Measurements from ENCODE around the gene RTP2. TPM values are rescaled to one million over a fixed set of nuclear protein-coding genes. Genes with fewer than 3 reads are reported as not detected.

RTP2 gene
- total RNA-seq, 1 experiment from 2014 or later = not detected

GRCh38 chr3:187742351-187743171 is 40.2 kb upstream of the RTP2 start:
- no TSS peak for BruUV-seq (replicated peaks)
- peaks cover 24% of the 10 kb centered on the region for H3K4me1 ChIP-seq (ENCODE audit: insufficient read depth, low read length)

GRCh38 chr3:187741403-187742350 is 39.3 kb upstream of the RTP2 start:
- CTCF ChIA-PET = interaction anchor here (0.6 to 3.3 kb wide), 10 partner anchors 67 to 1212 kb away, joined by 3 to 49 read pairs (median 5); no protein-coding TSS in a partner anchor
- peaks cover 65% of the 10 kb centered on the region for H3K79me2 ChIP-seq (ENCODE audit: low read length)
- H4K20me1 ChIP-seq (ENCODE audit: low read length) = no peaks in the 10 kb centered on the region
- H3K4me2 ChIP-seq (ENCODE audit: low read length) = peak overlapping the region; percentile 99
- no peaks in the 10 kb centered on the region for H3F3A ChIP-seq (ENCODE audit: low read length, unreplicated experiment)
- DNase-seq (peak; percentile 88), ATAC-seq (peak; percentile 4)
- peak overlapping the region; percentile 54 for H3K9ac ChIP-seq (ENCODE audit: low read length)
- TF ChIP-seq EZH2phosphoT487 (IDR thresholded peaks at IDR 0.05; ENCODE audit: borderline replicate concordance, low read length) (no peak), EZH2 (IDR thresholded peaks at IDR 0.05; ENCODE audit: low read length, unreplicated experiment) (no peak)
- TF ChIP-seq, protein P1, sequence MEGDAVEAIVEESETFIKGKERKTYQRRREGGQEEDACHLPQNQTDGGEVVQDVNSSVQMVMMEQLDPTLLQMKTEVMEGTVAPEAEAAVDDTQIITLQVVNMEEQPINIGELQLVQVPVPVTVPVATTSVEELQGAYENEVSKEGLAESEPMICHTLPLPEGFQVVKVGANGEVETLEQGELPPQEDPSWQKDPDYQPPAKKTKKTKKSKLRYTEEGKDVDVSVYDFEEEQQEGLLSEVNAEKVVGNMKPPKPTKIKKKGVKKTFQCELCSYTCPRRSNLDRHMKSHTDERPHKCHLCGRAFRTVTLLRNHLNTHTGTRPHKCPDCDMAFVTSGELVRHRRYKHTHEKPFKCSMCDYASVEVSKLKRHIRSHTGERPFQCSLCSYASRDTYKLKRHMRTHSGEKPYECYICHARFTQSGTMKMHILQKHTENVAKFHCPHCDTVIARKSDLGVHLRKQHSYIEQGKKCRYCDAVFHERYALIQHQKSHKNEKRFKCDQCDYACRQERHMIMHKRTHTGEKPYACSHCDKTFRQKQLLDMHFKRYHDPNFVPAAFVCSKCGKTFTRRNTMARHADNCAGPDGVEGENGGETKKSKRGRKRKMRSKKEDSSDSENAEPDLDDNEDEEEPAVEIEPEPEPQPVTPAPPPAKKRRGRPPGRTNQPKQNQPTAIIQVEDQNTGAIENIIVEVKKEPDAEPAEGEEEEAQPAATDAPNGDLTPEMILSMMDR (conservative IDR thresholded peaks at IDR 0.05; ENCODE audit: low read depth, low read length) = peak; percentile 98
- no TSS peak for BruUV-seq (replicated peaks)
- intact Hi-C loops (cut with micrococcal nuclease) = loop anchor here (1.0 to 10.0 kb wide), 11 partner anchors 295 to 1213 kb away; no protein-coding TSS in a partner anchor
- POLR2A ChIA-PET (ENCODE audit: unreplicated experiment) = interaction anchor here (0.8 kb wide), 1 partner anchor 556 kb away, joined by 12 read pairs; no protein-coding TSS in a partner anchor
- H3K27me3 ChIP-seq (ENCODE audit: low read length) = no peaks in the 10 kb centered on the region
- H3K9me3 ChIP-seq (ENCODE audit: low read length) = no peaks in the 10 kb centered on the region
- peak overlapping the region; percentile 93 for H3K4me3 ChIP-seq (ENCODE audit: low read length)
- no peaks in the 10 kb centered on the region for H3K36me3 ChIP-seq (ENCODE audit: low read depth, low read length)
- H3K9me2 ChIP-seq (replicated peaks; ENCODE audit: low read length) = no peaks in the 10 kb centered on the region
- peaks cover 26% of the 10 kb centered on the region for H3K4me1 ChIP-seq (ENCODE audit: insufficient read depth, low read length)
- H2AFZ ChIP-seq (ENCODE audit: low read length) = peak overlapping the region; percentile 85
- peak overlapping the region; percentile 31 for H3K27ac ChIP-seq (ENCODE audit: low read length)

More at GRCh38 chr3:187742351-187743171, 40.2 kb upstream of the RTP2 start:
- ChIA-PET CTCF (interaction anchor here (0.6 to 1.5 kb wide), 8 partner anchors 66 to 1212 kb away, joined by 3 to 9 read pairs (median 4); no protein-coding TSS in a partner anchor), POLR2A (ENCODE audit: unreplicated experiment) (interaction anchor here (0.5 to 0.8 kb wide), 5 partner anchors 67 to 787 kb away, joined by 3 to 12 read pairs (median 3); no protein-coding TSS in a partner anchor)
- Histone ChIP-seq H3K27me3 (ENCODE audit: low read length) (no peaks in the 10 kb centered on the region), H3K4me3 (ENCODE audit: low read length) (peak overlapping the region; percentile 93), H3K36me3 (ENCODE audit: low read depth, low read length) (no peaks in the 10 kb centered on the region), H3K9ac (ENCODE audit: low read length) (peak overlapping the region; percentile 96; the same call in 1 of the 2 replicates), H3F3A (ENCODE audit: low read length, unreplicated experiment) (no peaks in the 10 kb centered on the region), H3K79me2 (ENCODE audit: low read length) (peaks cover 56% of the 10 kb centered on the region), H4K20me1 (ENCODE audit: low read length) (no peaks in the 10 kb centered on the region), H3K27ac (ENCODE audit: low read length) (peak overlapping the region; percentile 31), H3K4me2 (ENCODE audit: low read length) (peak overlapping the region; percentile 99), H3K9me2 (replicated peaks; ENCODE audit: low read length) (no peaks in the 10 kb centered on the region), H2AFZ (ENCODE audit: low read length) (no peak overlapping the region), H3K9me3 (ENCODE audit: low read length) (no peaks in the 10 kb centered on the region)
- TF ChIP-seq, protein P1 (conservative IDR thresholded peaks at IDR 0.05; ENCODE audit: low read depth, low read length) = no peak; the same call in 1 of the 2 replicates
- TF ChIP-seq EZH2 (IDR thresholded peaks at IDR 0.05; ENCODE audit: low read length, unreplicated experiment) = no peak
- no peak for TF ChIP-seq EZH2phosphoT487 (IDR thresholded peaks at IDR 0.05; ENCODE audit: borderline replicate concordance, low read length)
- peak; percentile 70 for DNase-seq
- no peak for ATAC-seq
- intact Hi-C loops (cut with micrococcal nuclease) = loop anchor here (1.0 to 10.0 kb wide), 12 partner anchors 294 to 1212 kb away; no protein-coding TSS in a partner anchor

Measured in PC-3 (cell line).